Caco-2 (cell line): ENCODE measurements around the gene MACROD2. TPM values are rescaled to one million over a fixed set of nuclear protein-coding genes. Genes with fewer than 3 reads are reported as not detected.

ENCODE experiments used
- BruUV-seq: library from RNA; stranded (reverse); fragments of 400-500 nt; replicated peaks from 2 replicates; lab custom pipeline; 2021; lab: Mats Ljungman, UMichigan
- CTCF ChIA-PET: fragments of 300-600 bp; sonication (Branson Sonifier 250); formaldehyde crosslinking; loops from one replicate; lab custom pipeline; 2022; ENCODE audit warnings: antibody characterized with exemption; lab: Charles Lee
- POLR2A ChIA-PET: fragments of 300-600 bp; sonication (Branson Sonifier 250); formaldehyde crosslinking; loops from one replicate; lab custom pipeline; 2022; ENCODE audit warnings: antibody characterized with exemption; lab: Charles Lee
- DNase-seq, 2 experiments: peaks; one replicate each; pipeline versions ENCODE4 v3.0.0 to v3.0.0-alpha.2; 2020 to 2022
- H3K27me3 ChIP-seq: replicated peaks from 2 replicates; pipeline ENCODE4 v1.6.0; 2011; ENCODE audit warnings: low read length; ENCODE audit not compliant: control insufficient read depth, insufficient read depth
- H3K36me3 ChIP-seq: 2 replicates; pipeline ENCODE4 v1.5.1; 2011; ENCODE audit warnings: low read length; ENCODE audit not compliant: control insufficient read depth, insufficient read depth
- H3K4me1 ChIP-seq: fragments of 250-450 bp; sonication (Bioruptor Pico); 2 replicates; pipeline ENCODE4 v1.5.1; 2020; ENCODE audit warnings: mild to moderate bottlenecking
- H3K4me3 ChIP-seq: 2 replicates; pipeline ENCODE4 v1.5.1; 2011; ENCODE audit warnings: low read depth, mild to moderate bottlenecking, control low read depth, low read length
- H3K9me3 ChIP-seq: fragments of 250-450 bp; sonication (Bioruptor Pico); 2 replicates; pipeline ENCODE4 v1.5.1; 2020; ENCODE audit warnings: mild to moderate bottlenecking, moderate library complexity
- H3K27ac Mint-ChIP-seq: one replicate; pipeline ENCODE4 v1.8.0; 2022; ENCODE audit warnings: mixed read lengths; ENCODE audit not compliant: unreplicated experiment
- H3K27me3 Mint-ChIP-seq: one replicate; pipeline ENCODE4 v1.8.0; 2022; ENCODE audit warnings: mixed read lengths; ENCODE audit not compliant: insufficient read depth, unreplicated experiment
- H3K36me3 Mint-ChIP-seq: one replicate; pipeline ENCODE4 v1.8.0; 2022; ENCODE audit warnings: mild to moderate bottlenecking, mixed read lengths; ENCODE audit not compliant: insufficient read depth, unreplicated experiment
- H3K4me1 Mint-ChIP-seq: one replicate; pipeline ENCODE4 v1.8.0; 2022; ENCODE audit warnings: low read depth, mixed read lengths; ENCODE audit not compliant: unreplicated experiment
- H3K4me3 Mint-ChIP-seq: one replicate; pipeline ENCODE4 v1.8.0; 2022; ENCODE audit warnings: mild to moderate bottlenecking, moderate library complexity, mixed read lengths; ENCODE audit not compliant: unreplicated experiment
- H3K9me3 Mint-ChIP-seq: one replicate; pipeline ENCODE4 v1.8.0; 2022; ENCODE audit warnings: mixed read lengths; ENCODE audit not compliant: unreplicated experiment
- intact Hi-C: fragments of 100-400 bp; cut with micrococcal nuclease; formaldehyde crosslinking; loops from one replicate; pipeline ENCODE4 v1.10.0; 2022; ENCODE audit not compliant: unreplicated experiment
- total RNA-seq: library from RNA; stranded (reverse); gene quantifications from 2 replicates; pipeline ENCODE4 v1.2.3, GENCODE V29; 2022
- TF ChIP-seq, protein P1 (sequence below), 2 experiments: fragments of 200-600 bp in 1 of 2; IDR thresholded peaks; 1 replicate in 1 of 2; 2 replicates in 1 of 2; pipeline versions ENCODE4 v1.5.1 to v1.8.0; 2011 to 2022; ENCODE audit warnings: antibody characterized with exemption in 1 of 2, control low read depth in 1 of 2, inconsistent platforms in 1 of 2, low read depth in 1 of 2, low read length in 1 of 2, mild to moderate bottlenecking in 1 of 2, moderate library complexity in 1 of 2; ENCODE audit not compliant: insufficient read depth in 1 of 2, severe bottlenecking in 1 of 2, unreplicated experiment in 1 of 2

Gene MACROD2
- total RNA-seq, 1 experiment from 2014 or later, result 6.4 TPM

DNA sequence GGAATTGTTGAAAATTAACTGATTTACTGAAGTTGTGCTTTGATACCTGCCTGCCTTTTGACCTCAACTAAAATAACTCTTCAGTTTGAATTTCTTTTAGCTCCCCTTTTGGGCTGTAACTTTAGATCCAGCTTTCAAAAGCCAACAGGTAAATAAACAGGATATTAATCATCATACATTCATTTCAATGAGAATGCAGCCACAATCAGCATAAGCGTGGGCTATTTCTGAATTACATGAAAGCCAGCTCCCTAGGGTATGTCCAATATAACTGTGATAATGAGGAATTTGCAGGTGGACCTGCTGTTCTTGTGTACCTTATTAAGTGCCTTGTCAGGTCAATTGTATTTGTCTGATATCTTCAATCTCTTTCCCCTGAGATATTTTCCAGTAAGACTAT lies 1747.3 kb downstream of the MACROD2 start:
- TF ChIP-seq, protein P1, sequence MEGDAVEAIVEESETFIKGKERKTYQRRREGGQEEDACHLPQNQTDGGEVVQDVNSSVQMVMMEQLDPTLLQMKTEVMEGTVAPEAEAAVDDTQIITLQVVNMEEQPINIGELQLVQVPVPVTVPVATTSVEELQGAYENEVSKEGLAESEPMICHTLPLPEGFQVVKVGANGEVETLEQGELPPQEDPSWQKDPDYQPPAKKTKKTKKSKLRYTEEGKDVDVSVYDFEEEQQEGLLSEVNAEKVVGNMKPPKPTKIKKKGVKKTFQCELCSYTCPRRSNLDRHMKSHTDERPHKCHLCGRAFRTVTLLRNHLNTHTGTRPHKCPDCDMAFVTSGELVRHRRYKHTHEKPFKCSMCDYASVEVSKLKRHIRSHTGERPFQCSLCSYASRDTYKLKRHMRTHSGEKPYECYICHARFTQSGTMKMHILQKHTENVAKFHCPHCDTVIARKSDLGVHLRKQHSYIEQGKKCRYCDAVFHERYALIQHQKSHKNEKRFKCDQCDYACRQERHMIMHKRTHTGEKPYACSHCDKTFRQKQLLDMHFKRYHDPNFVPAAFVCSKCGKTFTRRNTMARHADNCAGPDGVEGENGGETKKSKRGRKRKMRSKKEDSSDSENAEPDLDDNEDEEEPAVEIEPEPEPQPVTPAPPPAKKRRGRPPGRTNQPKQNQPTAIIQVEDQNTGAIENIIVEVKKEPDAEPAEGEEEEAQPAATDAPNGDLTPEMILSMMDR (IDR thresholded peaks at IDR 0.05; ENCODE audit: insufficient read depth in 1 of 2, low read depth in 1 of 2, low read length in 1 of 2, severe bottlenecking in 1 of 2, unreplicated experiment in 1 of 2), result no peak
- no peak overlapping the region for H3K4me3 Mint-ChIP-seq
- H3K36me3 Mint-ChIP-seq, result no peaks in the 10 kb centered on the region
- ChIA-PET POLR2A (no interaction called here), CTCF (no interaction called here)
- intact Hi-C loops, result no loop called here
- no peaks in the 10 kb centered on the region for H3K36me3 ChIP-seq
- H3K4me3 ChIP-seq, result no peak overlapping the region
- BruUV-seq, result no TSS peak
- no peaks in the 10 kb centered on the region for H3K4me1 ChIP-seq
- no peak overlapping the region for H3K27ac Mint-ChIP-seq
- peaks cover 3% of the 10 kb centered on the region; the same call in 1 of the 2 replicates for H3K9me3 ChIP-seq
- DNase-seq, result no peak
- H3K9me3 Mint-ChIP-seq, result peaks cover 6% of the 10 kb centered on the region
- H3K27me3 ChIP-seq, result no peaks in the 10 kb centered on the region
- no peaks in the 10 kb centered on the region for H3K4me1 Mint-ChIP-seq
- H3K27me3 Mint-ChIP-seq, result no peaks in the 10 kb centered on the region

DNA sequence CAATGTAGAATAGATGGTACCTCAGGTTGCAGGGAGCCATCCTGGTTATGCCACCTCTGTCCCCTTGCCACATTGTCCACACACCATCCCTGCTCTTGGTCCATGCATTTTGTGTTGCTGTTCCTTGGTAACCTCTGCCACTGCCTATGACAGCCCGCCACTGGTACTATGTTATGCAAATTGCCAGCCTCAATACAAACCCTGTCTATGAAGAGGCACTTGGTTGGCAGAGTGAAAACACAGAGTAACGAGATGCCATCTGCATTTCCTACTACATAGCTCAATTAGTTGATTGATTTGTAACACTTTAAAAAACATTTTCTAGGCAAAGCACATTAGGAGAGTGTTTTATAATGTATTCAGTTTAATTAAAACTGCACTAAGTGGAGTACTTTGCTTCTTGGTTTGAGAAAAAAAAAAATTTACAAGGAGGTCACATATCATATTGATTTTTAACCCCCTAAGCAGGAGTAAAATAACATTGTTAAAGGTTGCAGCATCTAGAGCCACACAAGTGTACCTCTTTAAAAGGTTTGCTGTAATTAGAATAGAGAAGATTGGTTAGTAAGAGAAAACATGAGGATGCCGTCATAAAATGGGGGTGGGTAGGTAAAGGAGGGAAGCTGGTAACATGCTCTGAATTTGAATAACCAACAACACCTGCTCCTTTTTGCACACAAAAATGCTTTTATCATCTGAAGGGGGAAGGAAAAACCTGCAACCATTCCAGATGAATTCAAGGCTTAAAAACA lies 1760.9 kb downstream of the MACROD2 start:
- no TSS peak for BruUV-seq

DNA sequence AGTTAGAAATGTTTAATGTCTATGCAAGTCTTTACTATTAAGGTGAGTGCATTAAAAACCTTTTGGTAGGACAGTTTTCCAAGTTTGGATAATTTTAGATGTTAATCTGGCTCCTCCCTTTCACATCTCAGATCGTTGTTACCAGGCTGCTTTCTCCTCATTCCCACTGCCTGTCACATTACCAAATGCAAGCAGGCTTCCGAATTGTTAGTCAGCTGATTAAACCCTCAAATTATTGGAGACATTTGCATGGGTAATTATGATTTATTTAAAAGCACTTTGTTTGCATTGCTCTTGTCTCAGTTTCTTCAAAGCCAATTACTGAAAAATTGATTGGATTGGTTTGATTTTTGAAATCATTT lies 1761.4 kb downstream of the MACROD2 start:
- Histone ChIP-seq H3K36me3 (no peaks in the 10 kb centered on the region), H3K4me1 (no peaks in the 10 kb centered on the region), H3K9me3 (no peaks in the 10 kb centered on the region; the same call in 1 of the 2 replicates), H3K27me3 (no peaks in the 10 kb centered on the region), H3K4me3 (no peak overlapping the region)
- ChIA-PET POLR2A (no interaction called here), CTCF (no interaction called here)
- TF ChIP-seq, protein P1 (IDR thresholded peaks at IDR 0.05; ENCODE audit: insufficient read depth in 1 of 2, low read depth in 1 of 2, low read length in 1 of 2, severe bottlenecking in 1 of 2, unreplicated experiment in 1 of 2), result no peak
- Mint-ChIP-seq H3K9me3 (no peaks in the 10 kb centered on the region), H3K4me3 (no peak overlapping the region), H3K27me3 (no peaks in the 10 kb centered on the region), H3K4me1 (no peaks in the 10 kb centered on the region), H3K27ac (no peak overlapping the region), H3K36me3 (no peaks in the 10 kb centered on the region)
- no TSS peak for BruUV-seq
- no peak for DNase-seq
- intact Hi-C loops, result no loop called here

More for the DNA sequence above, 1760.9 kb downstream of the MACROD2 start:
- Histone ChIP-seq H3K27me3 (no peaks in the 10 kb centered on the region), H3K4me1 (no peaks in the 10 kb centered on the region), H3K36me3 (no peaks in the 10 kb centered on the region), H3K4me3 (no peak overlapping the region), H3K9me3 (no peaks in the 10 kb centered on the region; the same call in 1 of the 2 replicates)
- ChIA-PET CTCF (no interaction called here), POLR2A (no interaction called here)
- no peaks in the 10 kb centered on the region for H3K9me3 Mint-ChIP-seq
- no peaks in the 10 kb centered on the region for H3K27me3 Mint-ChIP-seq
- intact Hi-C loops, result no loop called here
- DNase-seq, result no peak
- H3K36me3 Mint-ChIP-seq, result no peaks in the 10 kb centered on the region
- H3K27ac Mint-ChIP-seq, result no peak overlapping the region
- H3K4me3 Mint-ChIP-seq, result no peak overlapping the region
- TF ChIP-seq, protein P1 (IDR thresholded peaks at IDR 0.05; ENCODE audit: insufficient read depth in 1 of 2, low read depth in 1 of 2, low read length in 1 of 2, severe bottlenecking in 1 of 2, unreplicated experiment in 1 of 2), result no peak
- no peaks in the 10 kb centered on the region for H3K4me1 Mint-ChIP-seq
